NCI-H2107 treated with DMSO at 0.1 percent for 48 hours (cell line): ENCODE data around the gene ODR4.
A peak's percentile ranks its signal among the peaks of the same experiment; 100 is the strongest.
"Not testable (repeated sequence)": the region's sequence is repeated elsewhere in the genome, so short reads cannot be mapped to it uniquely, and the experiment has no call there.

Experiments
- DNase-seq: peaks from one replicate; lab custom pipeline; 2025; ENCODE audit not compliant: unreplicated experiment; lab: John Stamatoyannopoulos, UW

ODR4 gene

DNA sequence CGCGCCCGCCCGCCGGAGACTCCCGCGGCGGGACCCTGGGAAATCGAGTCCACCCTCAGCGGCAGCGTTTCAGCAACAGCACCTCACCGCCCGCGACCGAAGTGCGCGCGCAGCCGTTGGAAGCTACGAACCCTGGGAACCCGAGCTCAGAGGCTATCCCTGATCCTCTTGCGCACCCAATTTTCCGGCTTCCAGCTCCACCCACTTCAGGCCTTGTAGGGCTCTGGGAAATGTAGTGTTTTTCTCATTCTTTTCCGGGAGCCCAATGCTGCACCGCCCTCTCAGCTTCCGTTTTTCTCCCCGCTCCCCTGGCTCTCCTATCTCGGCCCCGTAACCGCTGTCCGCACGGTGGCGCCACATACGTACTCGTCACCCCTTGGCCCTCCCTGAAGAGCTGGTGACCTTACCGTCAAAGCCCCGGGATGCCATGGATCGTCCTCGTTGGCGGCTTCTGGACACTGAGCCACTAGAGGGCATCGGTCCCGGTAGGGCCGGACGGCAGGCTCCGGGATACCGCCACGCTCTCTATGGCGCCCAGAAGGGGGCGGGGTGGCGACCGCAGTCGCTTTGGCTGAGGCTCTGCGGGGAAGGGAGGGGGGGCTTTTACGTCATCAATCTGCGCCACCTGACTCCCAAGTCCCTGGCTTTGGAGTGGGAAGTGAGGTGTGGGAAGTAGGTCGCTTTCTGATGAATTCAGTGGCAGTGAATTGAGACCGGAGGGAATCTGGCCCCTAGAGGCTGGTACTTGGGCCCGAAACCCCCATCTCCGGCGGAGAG is at the start of gene ODR4, which contains the start of gene TPR:
Gene ODR4, plus strand, starts transcription at position 687 of the 777 bp plus-strand sequence. CDS start 3,948 bp downstream, outside the sequence.
Gene TPR, minus strand, starts transcription at position 102 of the 777 bp plus-strand sequence. CDS start 225 bp downstream, outside the sequence.
- DNase-seq = peak; percentile 99

GRCh38 chr1:186326009-186326408 is 49.6 kb upstream of the ODR4 start:
- DNase-seq = no peak

- DNase-seq = no peak
These were observed 48.3 kb upstream of the ODR4 start for GRCh38 chr1:186327331-186327730.

DNA sequence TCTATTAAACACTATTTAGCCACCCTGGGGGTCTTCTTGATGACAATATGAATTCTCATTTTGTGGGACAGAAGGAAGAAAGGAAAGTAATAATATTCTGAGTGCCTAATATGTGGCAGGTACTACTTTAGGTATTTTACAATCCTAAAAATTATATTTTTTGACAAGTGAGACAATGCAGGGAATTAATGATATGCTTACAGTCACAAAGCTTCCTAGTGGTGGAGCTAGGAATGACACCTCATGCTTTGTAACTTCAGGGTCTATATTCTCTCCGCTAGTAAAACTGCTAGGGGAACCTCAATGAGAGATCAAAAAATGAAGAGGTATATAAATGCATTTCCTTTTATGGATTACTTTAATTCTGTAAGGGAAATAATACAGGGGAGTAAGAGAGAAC is 44.9 kb upstream of the ODR4 start:
- no peak for DNase-seq

GRCh38 chr1:186337554-186337953 is 38.1 kb upstream of the ODR4 start:
- no peak for DNase-seq

DNA sequence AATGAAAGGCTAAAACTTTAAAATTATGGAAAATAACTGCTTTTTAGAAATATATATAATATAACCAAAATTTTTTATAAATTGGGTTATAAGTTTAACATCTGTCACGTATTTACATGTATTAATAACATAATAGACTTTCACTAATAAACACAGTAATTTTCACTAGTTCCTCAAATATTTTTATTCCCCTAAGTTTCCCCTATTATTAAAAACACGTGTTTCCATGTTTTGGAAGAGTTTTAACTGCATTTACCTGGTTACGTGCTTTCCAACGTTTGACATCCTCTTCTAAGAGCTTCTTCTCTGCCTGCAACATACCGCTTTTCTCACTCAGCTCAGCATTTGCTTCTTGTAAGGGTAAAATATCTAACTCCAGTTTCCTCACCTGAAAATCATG is 34.9 kb upstream of the ODR4 start:
- DNase-seq = no peak

DNA sequence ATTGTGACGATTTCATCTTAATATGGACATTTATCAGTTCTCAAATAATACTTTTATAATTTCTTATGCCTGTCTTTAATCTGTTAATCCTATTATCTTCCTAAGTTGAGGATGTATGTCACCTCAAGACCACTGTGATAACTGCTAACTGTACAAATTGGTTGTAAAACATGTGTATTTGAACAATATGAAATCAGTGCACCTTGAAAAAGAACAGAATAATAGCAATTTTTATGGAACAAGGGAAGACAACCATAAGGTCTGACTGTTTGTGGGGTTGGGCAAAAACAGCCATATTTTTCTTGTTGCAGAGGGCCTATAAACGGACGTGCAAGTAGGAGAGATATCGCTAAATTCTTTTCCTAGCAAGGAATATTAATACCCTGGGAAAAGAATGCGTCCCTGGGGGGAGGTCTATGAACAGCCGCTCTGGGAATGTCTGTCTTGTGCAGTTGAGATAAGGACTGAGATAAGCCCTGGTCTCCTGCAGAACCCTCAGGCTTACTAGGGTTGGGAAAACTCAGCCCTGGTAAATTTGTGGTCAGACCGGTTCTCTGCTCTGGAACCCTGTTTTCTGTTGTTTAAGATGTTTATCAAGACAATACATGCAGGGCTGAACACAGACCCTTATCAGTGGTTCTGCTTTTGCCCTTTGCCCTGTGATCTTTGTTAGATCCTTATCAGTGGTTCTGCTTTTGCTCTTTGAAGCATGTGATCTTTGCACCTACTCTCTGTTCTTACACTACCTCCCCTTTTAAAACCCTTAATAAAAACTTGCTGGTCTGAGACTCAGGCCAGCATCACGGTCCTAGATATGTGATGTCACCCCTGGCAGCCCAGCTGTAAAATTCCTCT is 27.6 kb upstream of the ODR4 start:
- DNase-seq = not testable (repeated sequence)

- DNase-seq = peak; percentile 29
These were observed 1.1 kb upstream of the ODR4 start for GRCh38 chr1:186374303-186375151.

- DNase-seq = no peak
These were observed 286 bp downstream of the ODR4 start for GRCh38 chr1:186375929-186376319.

- DNase-seq = no peak
These were observed 11.2 kb downstream of the ODR4 start for GRCh38 chr1:186386725-186387383.

DNA sequence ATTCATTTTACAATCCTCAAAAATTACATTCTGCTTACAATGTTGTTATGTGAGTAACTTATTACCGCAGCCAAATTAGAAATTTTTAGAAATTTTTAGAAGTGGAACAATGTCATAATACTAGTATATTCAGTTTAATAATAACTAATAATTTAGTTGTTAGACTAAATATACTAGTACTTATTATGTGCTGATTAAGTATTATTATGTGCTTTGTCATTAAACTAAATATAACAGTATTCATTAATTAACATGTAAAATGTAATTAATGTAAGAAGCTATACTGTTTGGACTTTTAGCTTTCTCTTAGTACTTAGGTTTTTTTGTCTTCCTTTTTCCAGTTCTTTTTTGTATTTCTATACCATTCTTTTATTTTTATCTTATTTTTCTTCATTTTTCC is 15.3 kb downstream of the ODR4 start:
- no peak for DNase-seq

GRCh38 chr1:186391841-186392240 is 16.2 kb downstream of the ODR4 start:
- DNase-seq = no peak

- not testable (repeated sequence) for DNase-seq
These were observed 17.1 kb downstream of the ODR4 start for GRCh38 chr1:186392711-186393110.

DNA sequence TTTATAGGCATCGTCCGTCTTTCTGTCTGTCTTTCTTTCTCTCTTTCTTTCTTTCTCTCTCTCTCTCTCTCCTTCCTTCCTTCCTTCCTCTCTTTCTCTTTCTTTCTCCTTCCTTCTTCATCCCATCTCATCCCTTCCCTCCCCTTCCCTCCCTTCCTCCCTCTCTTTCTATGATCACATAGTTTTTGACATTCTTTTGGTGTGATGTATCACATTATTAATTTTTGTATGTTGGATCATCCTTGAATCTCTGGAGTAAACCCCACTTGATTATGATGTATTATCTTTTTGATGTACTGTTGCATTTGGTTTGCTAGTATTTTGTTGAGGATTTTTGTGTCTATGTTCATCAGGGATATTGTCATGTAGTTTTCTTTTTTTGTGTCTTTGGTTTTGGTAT is 25.8 kb downstream of the ODR4 start:
- DNase-seq = not testable (repeated sequence)

GRCh38 chr1:186403632-186404031 is 28.0 kb downstream of the ODR4 start:
- DNase-seq = no peak

DNA sequence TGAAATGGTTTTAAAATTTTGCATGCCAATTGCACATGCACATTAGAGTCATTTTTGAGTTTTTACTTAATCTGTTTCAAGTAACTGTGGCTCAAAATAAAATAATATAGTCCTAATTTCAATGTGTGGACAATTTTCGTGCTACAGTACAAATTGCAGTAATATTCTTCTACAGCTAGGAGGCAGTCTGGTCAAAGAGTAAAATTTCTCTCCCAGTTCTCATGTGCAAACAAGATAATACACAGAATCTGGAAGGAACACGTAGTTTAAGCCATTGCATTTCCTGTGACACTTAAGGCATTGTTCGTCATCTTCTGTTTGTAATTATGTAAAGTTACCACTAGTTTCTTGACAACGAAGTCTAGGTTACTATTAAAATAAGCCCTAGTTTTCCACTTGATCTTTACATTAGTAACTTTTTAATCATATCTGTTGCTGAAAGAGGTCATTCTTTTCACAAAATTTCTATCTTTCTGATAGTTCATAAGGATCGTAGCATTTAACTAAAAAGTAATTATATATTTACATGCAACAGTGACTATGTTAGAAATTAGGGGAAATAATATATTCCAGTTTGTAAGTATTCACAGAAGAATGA is 28.9 kb downstream of the ODR4 start:
- peak; percentile 10 for DNase-seq

DNA sequence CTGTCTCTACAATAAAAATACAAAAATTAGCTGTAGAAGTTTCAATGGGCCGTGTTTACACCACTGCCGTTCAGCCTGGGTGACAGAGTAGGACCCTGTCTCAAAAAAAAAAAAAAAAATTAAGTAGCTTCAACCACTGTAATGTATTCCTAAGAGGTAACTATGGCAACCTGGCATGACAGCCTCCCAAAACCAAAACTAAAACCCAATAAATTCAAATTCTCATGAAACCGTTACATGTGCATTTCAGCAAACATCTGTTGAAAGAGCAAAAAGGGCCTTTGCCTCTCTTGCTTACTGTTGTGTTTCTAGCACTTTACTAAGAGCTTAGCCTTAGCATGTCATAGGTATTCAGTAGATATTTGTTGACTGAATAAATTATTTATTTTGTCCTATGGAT is 33.5 kb downstream of the ODR4 start:
- DNase-seq = no peak

- no peak for DNase-seq
These were observed 37.7 kb downstream of the ODR4 start for GRCh38 chr1:186413319-186413718.

DNA sequence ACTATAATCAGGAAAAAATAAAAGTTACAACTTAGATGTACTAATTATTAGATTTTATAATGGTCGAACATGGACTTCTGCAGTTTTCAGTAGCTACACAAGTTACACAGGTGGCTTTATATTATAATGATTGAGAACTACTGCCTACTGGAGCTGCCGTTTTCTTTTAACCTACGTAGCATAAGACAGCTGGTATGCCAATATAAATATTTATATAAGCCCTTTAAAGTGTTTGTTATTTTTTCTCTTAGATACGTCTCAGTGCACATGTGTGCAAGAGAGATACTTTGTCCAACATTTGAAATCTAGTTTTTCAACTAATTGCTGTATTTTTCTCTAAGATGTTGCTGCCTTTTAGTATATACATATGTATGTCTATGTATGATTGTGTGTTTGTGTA is 42.9 kb downstream of the ODR4 start:
- no peak for DNase-seq

DNA sequence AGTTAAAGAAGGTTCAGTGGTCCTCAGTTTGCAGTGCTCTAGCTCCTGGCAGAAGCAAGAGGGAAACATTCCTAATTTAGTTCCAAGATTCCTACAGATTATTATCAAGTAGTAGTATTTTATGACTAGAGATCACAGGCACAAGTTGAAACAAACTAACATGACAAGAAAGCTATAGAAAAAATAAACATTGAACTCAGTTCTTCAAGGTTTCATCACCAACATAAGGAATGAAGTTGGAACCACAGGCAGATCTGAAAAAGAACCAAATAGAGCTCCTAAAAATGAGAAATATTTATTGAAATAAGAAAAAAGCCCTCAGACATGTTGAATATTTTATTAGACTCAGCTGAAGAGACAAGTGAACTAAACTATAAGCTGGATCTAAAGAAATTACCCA is 44.7 kb downstream of the ODR4 start:
- DNase-seq = no peak
